ENCODE results near the gene VENTX. TPM values are rescaled to one million over a fixed set of nuclear protein-coding genes. Genes with fewer than 3 reads are reported as not detected.

The VENTX gene
- total and polyA plus RNA-seq, 10 of the 15 experiments (the other 5 are each of a cell fraction or from before 2014, with no cell fraction given), result 0.05 TPM; not detected in 9

DNA sequence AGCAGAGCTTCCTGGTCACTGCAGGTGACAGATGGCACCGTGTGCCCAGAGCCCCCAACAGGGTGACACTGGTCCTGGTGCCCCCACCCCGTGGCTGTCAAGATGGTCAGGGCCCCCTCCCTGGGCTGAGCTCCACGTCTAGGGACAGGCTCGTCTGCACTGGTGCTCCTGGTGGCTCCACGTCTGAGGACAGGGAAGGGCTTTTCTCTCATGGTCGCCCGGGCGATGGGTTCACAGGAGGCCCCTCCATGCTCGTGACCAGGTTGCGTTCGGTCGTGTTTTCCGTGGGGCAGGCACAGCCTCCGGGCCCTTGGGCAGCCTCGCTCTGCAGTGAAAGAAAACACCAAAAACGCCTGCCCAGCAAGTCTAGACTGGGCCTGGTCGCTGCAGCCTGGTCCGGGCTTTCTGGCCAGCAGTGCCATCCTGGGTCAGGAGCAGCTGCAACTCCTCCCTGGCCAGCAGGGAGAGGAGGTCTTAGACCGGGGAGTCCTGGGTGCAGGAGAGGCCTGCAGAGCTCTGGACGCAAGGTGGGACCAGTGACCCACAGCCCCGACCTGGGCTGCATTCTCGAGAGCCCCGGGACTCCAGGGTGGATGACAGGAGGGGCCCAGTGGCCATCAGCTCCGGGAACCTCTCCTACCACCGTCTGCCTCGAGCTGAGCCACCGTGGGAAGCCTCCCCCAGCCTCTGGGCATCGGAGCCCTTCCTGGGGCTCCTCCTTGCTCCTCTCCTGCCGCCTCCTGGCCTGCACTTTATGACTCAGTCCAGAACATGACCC, 35.5 kb upstream of the VENTX start:
- no peaks in the 10 kb centered on the region for H3K27me3 ChIP-seq (replicated peaks in 1 of 2; ENCODE audit: control insufficient read depth in 2 of 2, insufficient read depth in 2 of 2, low read length in 1 of 2)
- H2AFZ ChIP-seq (ENCODE audit: control insufficient read depth, low read depth, low read length), result no peak overlapping the region
- SMC1A ChIA-PET (ENCODE audit: uncharacterized antibody, unreplicated experiment), result no interaction called here
- no peak overlapping the region for H3K27ac ChIP-seq (ENCODE audit: control insufficient read depth, insufficient read depth)
- intact Hi-C loops (cut with micrococcal nuclease; ENCODE audit: unreplicated experiment), result no loop called here
- no TSS peak for BruUV-seq (replicated peaks)
- CTCF ChIA-PET, result no interaction called here
- no peaks in the 10 kb centered on the region for H3K4me1 ChIP-seq (ENCODE audit: control insufficient read depth, insufficient read depth, low read length)
- no peak overlapping the region for H3K4me3 ChIP-seq
- H3K4me2 ChIP-seq (ENCODE audit: control insufficient read depth, insufficient read depth), result no peak overlapping the region
- H3K79me2 ChIP-seq (ENCODE audit: control insufficient read depth, insufficient read depth, low read length), result no peaks in the 10 kb centered on the region
- FAIRE-seq (no peak), ATAC-seq (no peak), DNase-seq (ENCODE audit: low read depth, low spot score) (no peak)
- in situ Hi-C loops (cut with MboI), result no loop called here
- RAD21 ChIA-PET (ENCODE audit: unreplicated experiment), result no interaction called here
- H3K9me3 ChIP-seq (replicated peaks; ENCODE audit: control insufficient read depth, insufficient read depth, low read length), result no peaks in the 10 kb centered on the region
- WGBS (ENCODE audit: insufficient coverage, insufficient replicate concordance, low lambda C conversion rate, missing lambda C conversion rate), result 34% methylated on average over 28 of the region's 29 CpGs
- no peaks in the 10 kb centered on the region for H4K20me1 ChIP-seq (ENCODE audit: control insufficient read depth, insufficient read depth)
- POLR2A ChIA-PET, result no interaction called here
- no peak for TF ChIP-seq FOS (IDR thresholded peaks at IDR 0.05; ENCODE audit: borderline replicate concordance, extremely low read depth, insufficient read length)
- TF ChIP-seq NBN (IDR thresholded peaks at IDR 0.05), result no peak
- TF ChIP-seq, protein P1, sequence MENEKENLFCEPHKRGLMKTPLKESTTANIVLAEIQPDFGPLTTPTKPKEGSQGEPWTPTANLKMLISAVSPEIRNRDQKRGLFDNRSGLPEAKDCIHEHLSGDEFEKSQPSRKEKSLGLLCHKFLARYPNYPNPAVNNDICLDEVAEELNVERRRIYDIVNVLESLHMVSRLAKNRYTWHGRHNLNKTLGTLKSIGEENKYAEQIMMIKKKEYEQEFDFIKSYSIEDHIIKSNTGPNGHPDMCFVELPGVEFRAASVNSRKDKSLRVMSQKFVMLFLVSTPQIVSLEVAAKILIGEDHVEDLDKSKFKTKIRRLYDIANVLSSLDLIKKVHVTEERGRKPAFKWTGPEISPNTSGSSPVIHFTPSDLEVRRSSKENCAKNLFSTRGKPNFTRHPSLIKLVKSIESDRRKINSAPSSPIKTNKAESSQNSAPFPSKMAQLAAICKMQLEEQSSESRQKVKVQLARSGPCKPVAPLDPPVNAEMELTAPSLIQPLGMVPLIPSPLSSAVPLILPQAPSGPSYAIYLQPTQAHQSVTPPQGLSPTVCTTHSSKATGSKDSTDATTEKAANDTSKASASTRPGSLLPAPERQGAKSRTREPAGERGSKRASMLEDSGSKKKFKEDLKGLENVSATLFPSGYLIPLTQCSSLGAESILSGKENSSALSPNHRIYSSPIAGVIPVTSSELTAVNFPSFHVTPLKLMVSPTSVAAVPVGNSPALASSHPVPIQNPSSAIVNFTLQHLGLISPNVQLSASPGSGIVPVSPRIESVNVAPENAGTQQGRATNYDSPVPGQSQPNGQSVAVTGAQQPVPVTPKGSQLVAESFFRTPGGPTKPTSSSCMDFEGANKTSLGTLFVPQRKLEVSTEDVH (IDR thresholded peaks at IDR 0.05; ENCODE audit: low read depth, partially characterized antibody), result no peak
- TF ChIP-seq EGR1 (IDR thresholded peaks at IDR 0.05; ENCODE audit: borderline replicate concordance in 1 of 2, low read depth in 2 of 2, low read length in 2 of 2), result no peak
- TF ChIP-seq NR2C1 (IDR thresholded peaks at IDR 0.05), result no peak
- TF ChIP-seq RELA (IDR thresholded peaks at IDR 0.05; ENCODE audit: borderline replicate concordance, partially characterized antibody), result no peak
- TF ChIP-seq POU2F2 (IDR thresholded peaks at IDR 0.05; ENCODE audit: borderline replicate concordance, low read depth, low read length), result no peak
- no peak for TF ChIP-seq ZBED1 (IDR thresholded peaks at IDR 0.05; ENCODE audit: borderline replicate concordance)
- no peak for TF ChIP-seq MEF2B (IDR thresholded peaks at IDR 0.05; ENCODE audit: partially characterized antibody, poor library complexity, severe bottlenecking)
- no peak for TF ChIP-seq GABPA (IDR thresholded peaks at IDR 0.05; ENCODE audit: low read depth)
- TF ChIP-seq BACH1 (IDR thresholded peaks at IDR 0.05; ENCODE audit: borderline replicate concordance), result no peak
- TF ChIP-seq PML (IDR thresholded peaks at IDR 0.05; ENCODE audit: low read length), result no peak
- no peak for TF ChIP-seq RUNX3 (IDR thresholded peaks at IDR 0.05; ENCODE audit: low read length)
- no peak for TF ChIP-seq BHLHE40 (IDR thresholded peaks at IDR 0.05; ENCODE audit: borderline replicate concordance in 1 of 2, low read depth in 2 of 2, low read length in 1 of 2)
- no peak overlapping the region for H3K9ac ChIP-seq (ENCODE audit: control insufficient read depth, insufficient read depth, low read length)
- H3K36me3 ChIP-seq (ENCODE audit: control insufficient read depth in 2 of 2, insufficient read depth in 2 of 2, low read length in 1 of 2), result no peaks in the 10 kb centered on the region
